WTC11 (cell line): Measurements from ENCODE around the gene POLG. TPM values are rescaled to one million over a fixed set of nuclear protein-coding genes. Genes with fewer than 3 reads are reported as not detected.

Experiments
- ATAC-seq: fragments of 200-7000 bp; cut with Tn5 transposase; 2 replicates; pipeline ENCODE4 v1.10.0; 2021; ENCODE audit warnings: mild to moderate bottlenecking, moderate library complexity
- CTCF ChIA-PET: fragments of 300-600 bp; sonication (Branson Sonifier 250); formaldehyde crosslinking; loops from one replicate; lab custom pipeline; 2021; ENCODE audit warnings: antibody characterized with exemption; lab: Charles Lee
- POLR2A ChIA-PET: fragments of 350-600 bp; sonication (Branson Sonifier 250); formaldehyde crosslinking; loops from one replicate; lab custom pipeline; 2021; ENCODE audit warnings: antibody characterized with exemption; lab: Charles Lee
- DNase-seq: peaks from one replicate; pipeline ENCODE4 v3.0.0; 2021; ENCODE audit warnings: low spot score
- H3K27ac Mint-ChIP-seq: 2 replicates; pipeline ENCODE4 v1.8.0; 2021; ENCODE audit warnings: mixed read lengths
- H3K27me3 Mint-ChIP-seq: 2 replicates; pipeline ENCODE4 v1.8.0; 2021; ENCODE audit warnings: low read depth, mild to moderate bottlenecking, moderate library complexity, mixed read lengths
- H3K36me3 Mint-ChIP-seq: 2 replicates; pipeline ENCODE4 v1.8.0; 2021; ENCODE audit warnings: mixed read lengths
- H3K4me1 Mint-ChIP-seq: 2 replicates; pipeline ENCODE4 v1.8.0; 2022; ENCODE audit warnings: mixed read lengths
- H3K4me3 Mint-ChIP-seq: 2 replicates; pipeline ENCODE4 v1.8.0; 2021; ENCODE audit warnings: mild to moderate bottlenecking, moderate library complexity, mixed read lengths
- H3K9me3 Mint-ChIP-seq: 2 replicates; pipeline ENCODE4 v1.8.0; 2021; ENCODE audit warnings: mixed read lengths
- ATF1 ChIP-seq: sonication (generic); formaldehyde crosslinking; IDR thresholded peaks from 2 replicates; pipeline ENCODE4 v1.8.1; 2023; ENCODE audit warnings: mild to moderate bottlenecking, moderate library complexity, missing genetic modification reagents
- EMX1 ChIP-seq: fragments of 250-450 bp; sonication (Bioruptor Pico); IDR thresholded peaks from 2 replicates; pipeline ENCODE4 v1.8.0; 2021; ENCODE audit warnings: mild to moderate bottlenecking
- ESRRA ChIP-seq: sonication (generic); formaldehyde crosslinking; IDR thresholded peaks from 2 replicates; pipeline ENCODE4 v1.8.1; 2022; ENCODE audit warnings: mild to moderate bottlenecking, missing genetic modification reagents, borderline replicate concordance
- JUN ChIP-seq: sonication (generic); formaldehyde crosslinking; IDR thresholded peaks from 2 replicates; pipeline ENCODE4 v1.8.0; 2023; ENCODE audit warnings: mild to moderate bottlenecking, missing genetic modification reagents
- MYBL2 ChIP-seq: sonication (generic); formaldehyde crosslinking; IDR thresholded peaks from 2 replicates; pipeline ENCODE4 v1.8.1; 2023; ENCODE audit warnings: mild to moderate bottlenecking, moderate library complexity, missing genetic modification reagents
- NR2C2 ChIP-seq: sonication (generic); formaldehyde crosslinking; IDR thresholded peaks from 2 replicates; pipeline ENCODE4 v1.8.0; 2022; ENCODE audit warnings: mild to moderate bottlenecking, missing genetic modification reagents
- PRRX2 ChIP-seq: fragments of 250-450 bp; sonication (Bioruptor Pico); IDR thresholded peaks from 2 replicates; pipeline ENCODE4 v1.8.0; 2021; ENCODE audit warnings: mild to moderate bottlenecking
- TEAD1 ChIP-seq: sonication (generic); formaldehyde crosslinking; IDR thresholded peaks from 2 replicates; pipeline ENCODE4 v1.8.0; 2022; ENCODE audit warnings: mild to moderate bottlenecking, missing genetic modification reagents
- ZBTB21 ChIP-seq: sonication (generic); formaldehyde crosslinking; IDR thresholded peaks from 2 replicates; pipeline ENCODE4 v1.8.1; 2023; ENCODE audit warnings: mild to moderate bottlenecking, missing genetic modification reagents, borderline replicate concordance
- ZNF121 ChIP-seq: sonication (generic); formaldehyde crosslinking; IDR thresholded peaks from 2 replicates; pipeline ENCODE4 v1.8.0; 2023; ENCODE audit warnings: missing genetic modification reagents
- ZNF219 ChIP-seq: sonication (generic); formaldehyde crosslinking; IDR thresholded peaks from 2 replicates; pipeline ENCODE4 v1.8.0; 2023; ENCODE audit warnings: missing genetic modification reagents, mild to moderate bottlenecking, borderline replicate concordance
- ZNF232 ChIP-seq: sonication (generic); formaldehyde crosslinking; IDR thresholded peaks from 2 replicates; pipeline ENCODE4 v1.8.0; 2022; ENCODE audit warnings: mild to moderate bottlenecking, missing genetic modification reagents
- ZNF416 ChIP-seq: fragments of 250-450 bp; sonication (Bioruptor Pico); IDR thresholded peaks from 2 replicates; pipeline ENCODE4 v1.9.0; 2021; ENCODE audit warnings: mild to moderate bottlenecking, inconsistent platforms
- total RNA-seq: library from RNA; stranded (reverse); gene quantifications from 3 replicates; pipeline ENCODE4 v1.2.3, GENCODE V29; 2021
- TF ChIP-seq, protein P1 (sequence below): sonication (generic); formaldehyde crosslinking; IDR thresholded peaks from 2 replicates; pipeline ENCODE4 v1.8.1; 2023; ENCODE audit warnings: mild to moderate bottlenecking, moderate library complexity, missing genetic modification reagents
- TF ChIP-seq, protein P2 (sequence below): fragments of 250-450 bp; sonication (Bioruptor Pico); IDR thresholded peaks from 2 replicates; pipeline ENCODE4 v1.9.0; 2021; ENCODE audit warnings: mild to moderate bottlenecking
- TF ChIP-seq, protein P3 (sequence below): sonication (generic); formaldehyde crosslinking; IDR thresholded peaks from 2 replicates; pipeline ENCODE4 v1.8.1; 2022; ENCODE audit warnings: mild to moderate bottlenecking, moderate library complexity, missing genetic modification reagents
- TF ChIP-seq, protein P4 (sequence below): sonication (generic); formaldehyde crosslinking; conservative IDR thresholded peaks from 2 replicates; pipeline ENCODE4 v1.8.1; 2022; ENCODE audit warnings: mild to moderate bottlenecking, missing genetic modification reagents
- TF ChIP-seq, protein P5 (sequence below): sonication (generic); formaldehyde crosslinking; IDR thresholded peaks from 2 replicates; pipeline ENCODE4 v1.8.1; 2022; ENCODE audit warnings: low read depth, missing genetic modification reagents, borderline replicate concordance
- TF ChIP-seq, protein P6 (sequence below): sonication (generic); formaldehyde crosslinking; IDR thresholded peaks from 2 replicates; pipeline ENCODE4 v1.8.0; 2023; ENCODE audit warnings: mild to moderate bottlenecking, missing genetic modification reagents
- TF ChIP-seq, protein P7 (sequence below): sonication (generic); formaldehyde crosslinking; IDR thresholded peaks from 2 replicates; pipeline ENCODE4 v1.8.1; 2022; ENCODE audit warnings: missing genetic modification reagents, borderline replicate concordance

The POLG gene
- total RNA-seq, 1 experiment from 2014 or later: 76.2 TPM

DNA sequence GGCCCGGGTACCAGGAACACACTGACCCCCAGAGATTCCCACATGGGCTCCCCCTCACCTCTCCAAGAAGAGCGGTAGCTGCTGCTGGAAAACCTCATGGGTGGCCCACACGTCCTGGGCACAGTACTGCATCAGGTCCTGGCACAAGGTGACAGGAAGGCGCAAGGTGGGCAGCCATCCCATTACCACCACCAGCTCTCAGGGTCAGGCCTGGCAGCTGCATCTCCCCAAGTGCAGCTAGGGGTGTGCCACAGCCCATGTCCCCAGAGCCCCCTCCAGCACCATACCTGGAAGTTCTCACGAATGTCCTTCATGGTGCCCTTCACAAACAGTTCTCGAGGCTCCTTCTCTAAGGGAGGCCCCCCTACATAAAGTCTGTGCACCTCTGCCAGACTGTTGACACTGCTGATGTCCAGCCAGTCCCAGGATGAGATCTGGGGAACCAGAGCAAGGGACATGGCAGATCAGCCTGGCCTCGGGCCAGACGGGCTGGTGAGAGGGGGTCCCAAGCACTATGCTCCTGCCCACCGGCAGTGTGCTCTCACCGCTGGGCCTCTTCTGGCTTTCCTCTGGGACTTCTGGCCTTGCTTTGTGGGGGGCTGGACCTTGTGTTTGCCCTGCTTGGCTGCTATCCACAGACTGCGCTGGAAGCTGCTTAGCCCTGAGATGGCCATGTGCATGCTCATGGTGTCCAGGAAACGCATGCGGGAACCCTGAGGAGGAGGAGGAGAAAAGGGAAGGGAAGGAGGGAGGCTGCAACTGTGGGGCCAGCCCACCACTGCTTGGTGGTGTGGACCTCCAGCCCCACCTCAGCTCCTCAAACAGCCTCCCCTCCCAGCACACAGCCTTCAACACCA is 6.0 kb downstream of the POLG start (continued):
- no peak for TF ChIP-seq JUN (CRISPR knock-in tag)
- no peak for TF ChIP-seq ZNF232 (CRISPR knock-in tag)
- TF ChIP-seq ZNF416 (CRISPR knock-in tag): no peak
- TF ChIP-seq, protein P1, sequence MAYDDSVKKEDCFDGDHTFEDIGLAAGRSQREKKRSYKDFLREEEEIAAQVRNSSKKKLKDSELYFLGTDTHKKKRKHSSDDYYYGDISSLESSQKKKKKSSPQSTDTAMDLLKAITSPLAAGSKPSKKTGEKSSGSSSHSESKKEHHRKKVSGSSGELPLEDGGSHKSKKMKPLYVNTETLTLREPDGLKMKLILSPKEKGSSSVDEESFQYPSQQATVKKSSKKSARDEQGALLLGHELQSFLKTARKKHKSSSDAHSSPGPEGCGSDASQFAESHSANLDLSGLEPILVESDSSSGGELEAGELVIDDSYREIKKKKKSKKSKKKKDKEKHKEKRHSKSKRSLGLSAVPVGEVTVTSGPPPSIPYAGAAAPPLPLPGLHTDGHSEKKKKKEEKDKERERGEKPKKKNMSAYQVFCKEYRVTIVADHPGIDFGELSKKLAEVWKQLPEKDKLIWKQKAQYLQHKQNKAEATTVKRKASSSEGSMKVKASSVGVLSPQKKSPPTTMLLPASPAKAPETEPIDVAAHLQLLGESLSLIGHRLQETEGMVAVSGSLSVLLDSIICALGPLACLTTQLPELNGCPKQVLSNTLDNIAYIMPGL (CRISPR knock-in tag): no peak
- no peak for TF ChIP-seq ZNF219 (CRISPR knock-in tag)

DNA sequence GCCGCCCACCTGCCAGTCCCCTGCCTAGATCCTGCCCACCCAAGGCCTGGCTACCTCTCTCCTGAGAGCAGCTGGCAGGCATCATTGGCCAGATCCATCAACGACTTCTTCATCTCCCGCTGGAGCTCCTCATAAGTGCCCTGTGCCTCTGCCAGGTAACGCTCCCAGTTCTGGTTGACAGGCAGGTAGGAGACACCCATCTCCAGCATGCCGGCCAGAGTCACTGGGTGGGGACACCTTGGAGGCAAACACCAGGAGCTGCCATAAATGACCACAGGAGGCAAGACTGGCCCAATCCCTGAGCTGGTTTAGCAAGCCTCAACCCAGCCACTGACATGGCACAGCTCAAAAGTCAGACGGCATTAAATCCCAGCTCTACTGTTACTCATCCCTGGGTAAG is 7.5 kb downstream of the POLG start:
- TF ChIP-seq EMX1 (CRISPR knock-in tag): no peak
- TF ChIP-seq, protein P2, sequence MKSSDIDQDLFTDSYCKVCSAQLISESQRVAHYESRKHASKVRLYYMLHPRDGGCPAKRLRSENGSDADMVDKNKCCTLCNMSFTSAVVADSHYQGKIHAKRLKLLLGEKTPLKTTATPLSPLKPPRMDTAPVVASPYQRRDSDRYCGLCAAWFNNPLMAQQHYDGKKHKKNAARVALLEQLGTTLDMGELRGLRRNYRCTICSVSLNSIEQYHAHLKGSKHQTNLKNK (CRISPR knock-in tag): no peak
- TF ChIP-seq ZNF121 (CRISPR knock-in tag): no peak
- TF ChIP-seq, protein P3, sequence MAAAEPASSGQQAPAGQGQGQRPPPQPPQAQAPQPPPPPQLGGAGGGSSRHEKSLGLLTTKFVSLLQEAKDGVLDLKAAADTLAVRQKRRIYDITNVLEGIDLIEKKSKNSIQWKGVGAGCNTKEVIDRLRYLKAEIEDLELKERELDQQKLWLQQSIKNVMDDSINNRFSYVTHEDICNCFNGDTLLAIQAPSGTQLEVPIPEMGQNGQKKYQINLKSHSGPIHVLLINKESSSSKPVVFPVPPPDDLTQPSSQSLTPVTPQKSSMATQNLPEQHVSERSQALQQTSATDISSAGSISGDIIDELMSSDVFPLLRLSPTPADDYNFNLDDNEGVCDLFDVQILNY: no peak
- TF ChIP-seq MYBL2: no peak
- TF ChIP-seq, protein P4, sequence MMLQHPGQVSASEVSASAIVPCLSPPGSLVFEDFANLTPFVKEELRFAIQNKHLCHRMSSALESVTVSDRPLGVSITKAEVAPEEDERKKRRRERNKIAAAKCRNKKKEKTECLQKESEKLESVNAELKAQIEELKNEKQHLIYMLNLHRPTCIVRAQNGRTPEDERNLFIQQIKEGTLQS: no peak
- TF ChIP-seq, all 79 proteins: peak for 0
- ATAC-seq (no peak), DNase-seq (no peak)
- peaks cover 7% of the 10 kb centered on the region for H3K4me1 Mint-ChIP-seq
- ChIA-PET POLR2A (no interaction called here), CTCF (no interaction called here)
- no peak overlapping the region for H3K27ac Mint-ChIP-seq
- no peaks in the 10 kb centered on the region for H3K27me3 Mint-ChIP-seq
- H3K4me3 Mint-ChIP-seq: no peak overlapping the region
- peaks cover 83% of the 10 kb centered on the region for H3K36me3 Mint-ChIP-seq
- no peaks in the 10 kb centered on the region for H3K9me3 Mint-ChIP-seq

DNA sequence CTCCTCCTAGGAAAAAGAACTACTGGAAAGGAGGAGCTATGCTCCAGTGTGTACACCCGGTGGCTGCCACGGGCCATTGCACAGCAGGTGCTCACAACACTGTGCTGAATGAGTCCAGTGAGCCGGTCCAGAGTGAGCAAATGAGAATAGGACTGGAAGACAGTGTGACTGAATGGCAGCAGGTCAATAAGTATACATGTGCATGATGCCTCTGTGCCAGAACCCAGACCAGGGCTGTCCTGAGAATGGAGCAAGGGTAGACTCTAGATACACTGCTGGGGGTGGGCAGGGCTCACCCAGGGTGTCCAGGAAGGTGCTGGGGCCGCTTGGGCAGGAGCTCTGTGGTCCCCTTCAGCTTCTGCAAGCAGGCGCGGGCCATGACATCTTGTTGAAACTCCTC is 8.3 kb downstream of the POLG start:
- H3K36me3 Mint-ChIP-seq: peaks cover 83% of the 10 kb centered on the region
- no peak for ATAC-seq
- H3K9me3 Mint-ChIP-seq: no peaks in the 10 kb centered on the region

More for the DNA sequence above, 8.3 kb downstream of the POLG start:
- H3K4me1 Mint-ChIP-seq: no peaks in the 10 kb centered on the region
- no peaks in the 10 kb centered on the region for H3K27me3 Mint-ChIP-seq
- ChIA-PET POLR2A (no interaction called here), CTCF (no interaction called here)
- H3K27ac Mint-ChIP-seq: no peak overlapping the region
- no peak for DNase-seq
- no peak overlapping the region for H3K4me3 Mint-ChIP-seq
- TF ChIP-seq ZNF219 (CRISPR knock-in tag): no peak
- TF ChIP-seq, protein P5, sequence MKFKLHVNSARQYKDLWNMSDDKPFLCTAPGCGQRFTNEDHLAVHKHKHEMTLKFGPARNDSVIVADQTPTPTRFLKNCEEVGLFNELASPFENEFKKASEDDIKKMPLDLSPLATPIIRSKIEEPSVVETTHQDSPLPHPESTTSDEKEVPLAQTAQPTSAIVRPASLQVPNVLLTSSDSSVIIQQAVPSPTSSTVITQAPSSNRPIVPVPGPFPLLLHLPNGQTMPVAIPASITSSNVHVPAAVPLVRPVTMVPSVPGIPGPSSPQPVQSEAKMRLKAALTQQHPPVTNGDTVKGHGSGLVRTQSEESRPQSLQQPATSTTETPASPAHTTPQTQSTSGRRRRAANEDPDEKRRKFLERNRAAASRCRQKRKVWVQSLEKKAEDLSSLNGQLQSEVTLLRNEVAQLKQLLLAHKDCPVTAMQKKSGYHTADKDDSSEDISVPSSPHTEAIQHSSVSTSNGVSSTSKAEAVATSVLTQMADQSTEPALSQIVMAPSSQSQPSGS (CRISPR knock-in tag): no peak
- TF ChIP-seq, protein P6, sequence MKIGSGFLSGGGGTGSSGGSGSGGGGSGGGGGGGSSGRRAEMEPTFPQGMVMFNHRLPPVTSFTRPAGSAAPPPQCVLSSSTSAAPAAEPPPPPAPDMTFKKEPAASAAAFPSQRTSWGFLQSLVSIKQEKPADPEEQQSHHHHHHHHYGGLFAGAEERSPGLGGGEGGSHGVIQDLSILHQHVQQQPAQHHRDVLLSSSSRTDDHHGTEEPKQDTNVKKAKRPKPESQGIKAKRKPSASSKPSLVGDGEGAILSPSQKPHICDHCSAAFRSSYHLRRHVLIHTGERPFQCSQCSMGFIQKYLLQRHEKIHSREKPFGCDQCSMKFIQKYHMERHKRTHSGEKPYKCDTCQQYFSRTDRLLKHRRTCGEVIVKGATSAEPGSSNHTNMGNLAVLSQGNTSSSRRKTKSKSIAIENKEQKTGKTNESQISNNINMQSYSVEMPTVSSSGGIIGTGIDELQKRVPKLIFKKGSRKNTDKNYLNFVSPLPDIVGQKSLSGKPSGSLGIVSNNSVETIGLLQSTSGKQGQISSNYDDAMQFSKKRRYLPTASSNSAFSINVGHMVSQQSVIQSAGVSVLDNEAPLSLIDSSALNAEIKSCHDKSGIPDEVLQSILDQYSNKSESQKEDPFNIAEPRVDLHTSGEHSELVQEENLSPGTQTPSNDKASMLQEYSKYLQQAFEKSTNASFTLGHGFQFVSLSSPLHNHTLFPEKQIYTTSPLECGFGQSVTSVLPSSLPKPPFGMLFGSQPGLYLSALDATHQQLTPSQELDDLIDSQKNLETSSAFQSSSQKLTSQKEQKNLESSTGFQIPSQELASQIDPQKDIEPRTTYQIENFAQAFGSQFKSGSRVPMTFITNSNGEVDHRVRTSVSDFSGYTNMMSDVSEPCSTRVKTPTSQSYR: no peak
- TF ChIP-seq ZBTB21 (CRISPR knock-in tag): no peak
- no peak for TF ChIP-seq ATF1 (CRISPR knock-in tag)
- TF ChIP-seq PRRX2: no peak
- TF ChIP-seq, protein P1 (CRISPR knock-in tag): no peak
- TF ChIP-seq TEAD1: no peak
- TF ChIP-seq, protein P7, sequence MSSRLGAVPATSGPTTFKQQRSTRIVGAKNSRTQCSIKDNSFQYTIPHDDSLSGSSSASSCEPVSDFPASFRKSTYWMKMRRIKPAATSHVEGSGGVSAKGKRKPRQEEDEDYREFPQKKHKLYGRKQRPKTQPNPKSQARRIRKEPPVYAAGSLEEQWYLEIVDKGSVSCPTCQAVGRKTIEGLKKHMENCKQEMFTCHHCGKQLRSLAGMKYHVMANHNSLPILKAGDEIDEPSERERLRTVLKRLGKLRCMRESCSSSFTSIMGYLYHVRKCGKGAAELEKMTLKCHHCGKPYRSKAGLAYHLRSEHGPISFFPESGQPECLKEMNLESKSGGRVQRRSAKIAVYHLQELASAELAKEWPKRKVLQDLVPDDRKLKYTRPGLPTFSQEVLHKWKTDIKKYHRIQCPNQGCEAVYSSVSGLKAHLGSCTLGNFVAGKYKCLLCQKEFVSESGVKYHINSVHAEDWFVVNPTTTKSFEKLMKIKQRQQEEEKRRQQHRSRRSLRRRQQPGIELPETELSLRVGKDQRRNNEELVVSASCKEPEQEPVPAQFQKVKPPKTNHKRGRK (CRISPR knock-in tag): no peak
- TF ChIP-seq ESRRA (CRISPR knock-in tag): no peak
- no peak for TF ChIP-seq NR2C2
